ENCODE data around the gene GEMIN8. TPM values are rescaled to one million over a fixed set of nuclear protein-coding genes. Genes with fewer than 3 reads are reported as not detected.

GEMIN8 gene
- total and polyA plus RNA-seq, 2 donors from 2014 or later = 25.4 to 30.0 TPM

GRCh38 chrX:13985697-13986435 lies 43.8 kb downstream of the GEMIN8 start:
- Histone ChIP-seq H3K36me3 (ENCODE audit: control insufficient read depth in 2 of 3, insufficient read depth in 3 of 3, low read length in 3 of 3) (no peaks in the 10 kb centered on the region), H3K4me3 (ENCODE audit: low read length in 3 of 3) (no peak overlapping the region), H3K27ac (ENCODE audit: low read depth in 2 of 2, low read length in 2 of 2) (no peak overlapping the region), H3K27me3 (ENCODE audit: control insufficient read depth, insufficient read depth, low read length) (peaks cover 3% of the 10 kb centered on the region), H3K9ac (ENCODE audit: low read length in 3 of 3) (no peak overlapping the region), H3K9me3 (ENCODE audit: control insufficient read depth in 2 of 3, insufficient read depth in 1 of 3, low read length in 3 of 3) (no peaks in the 10 kb centered on the region), H3K4me1 (ENCODE audit: control insufficient read depth in 2 of 3, insufficient read depth in 2 of 3, low read depth in 1 of 3, low read length in 3 of 3) (no peaks in the 10 kb centered on the region)
- TF ChIP-seq CTCF (IDR thresholded peaks at IDR 0.05; ENCODE audit: borderline replicate concordance, extremely low read depth, insufficient read depth) = no peak
- FAIRE-seq = peak; percentile 13
- no peak for DNase-seq
- intact Hi-C loops (cut with DNase I) = no loop called here

DNA sequence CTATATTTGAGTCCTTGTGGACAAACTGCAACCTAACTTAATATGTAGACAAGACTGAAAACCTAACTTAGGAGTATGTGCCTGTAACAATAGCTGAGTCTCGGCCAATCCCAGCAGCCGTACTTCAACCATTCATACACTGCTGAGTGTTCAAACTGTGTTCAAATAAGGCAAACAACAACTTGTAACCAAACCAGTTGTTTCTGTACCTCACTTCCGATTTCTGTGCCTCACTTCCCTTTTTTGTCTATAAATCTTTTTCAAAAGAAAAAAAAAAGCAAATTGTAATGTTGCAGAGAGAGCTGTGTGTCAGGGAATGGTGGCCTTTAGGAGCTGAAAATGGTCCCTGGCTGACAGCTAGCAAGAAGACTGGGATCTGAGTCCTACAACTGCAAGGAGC lies 46.0 kb downstream of the GEMIN8 start:
- no peaks in the 10 kb centered on the region for H3K9me3 ChIP-seq (ENCODE audit: control insufficient read depth in 2 of 3, insufficient read depth in 1 of 3, low read length in 3 of 3)
- no peak overlapping the region for H3K9ac ChIP-seq (ENCODE audit: low read length in 3 of 3)
- H3K4me1 ChIP-seq (ENCODE audit: control insufficient read depth in 2 of 3, insufficient read depth in 2 of 3, low read depth in 1 of 3, low read length in 3 of 3) = no peaks in the 10 kb centered on the region
- peaks cover 3% of the 10 kb centered on the region for H3K27me3 ChIP-seq (ENCODE audit: control insufficient read depth, insufficient read depth, low read length)
- H3K27ac ChIP-seq (ENCODE audit: low read depth in 2 of 2, low read length in 2 of 2) = no peak overlapping the region
- DNase-seq (no peak), FAIRE-seq (no peak)
- intact Hi-C loops (cut with DNase I) = no loop called here
- H3K36me3 ChIP-seq (ENCODE audit: control insufficient read depth in 2 of 3, insufficient read depth in 3 of 3, low read length in 3 of 3) = no peaks in the 10 kb centered on the region
- no peak overlapping the region for H3K4me3 ChIP-seq (ENCODE audit: low read length in 3 of 3)
- TF ChIP-seq CTCF (IDR thresholded peaks at IDR 0.05; ENCODE audit: borderline replicate concordance, extremely low read depth, insufficient read depth) = no peak

DNA sequence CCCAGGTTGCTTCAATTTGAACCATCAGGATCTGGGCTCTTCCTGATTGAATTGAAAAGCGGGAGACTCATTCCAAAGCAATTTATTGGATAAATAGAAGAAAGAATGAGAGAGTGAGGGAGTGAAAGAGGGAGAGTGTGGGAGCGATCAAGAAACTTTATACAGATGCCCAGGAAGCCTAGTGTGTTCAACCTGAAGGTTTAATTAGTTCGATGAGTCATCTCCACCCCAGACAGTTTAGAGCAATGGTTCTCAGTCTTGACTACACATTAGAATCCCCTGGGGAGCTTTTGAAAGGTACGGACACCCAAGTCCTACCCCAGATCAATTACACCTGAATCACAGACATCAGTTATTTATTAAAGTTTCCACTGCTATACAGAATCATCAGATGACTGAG lies 61.5 kb downstream of the GEMIN8 start:
- no peak overlapping the region for H3K9ac ChIP-seq (ENCODE audit: low read length in 3 of 3)
- FAIRE-seq = no peak

More for the DNA sequence above, 61.5 kb downstream of the GEMIN8 start:
- no peak for TF ChIP-seq CTCF (IDR thresholded peaks at IDR 0.05; ENCODE audit: borderline replicate concordance, extremely low read depth, insufficient read depth)
- Histone ChIP-seq H3K36me3 (ENCODE audit: control insufficient read depth in 2 of 3, insufficient read depth in 3 of 3, low read length in 3 of 3) (no peaks in the 10 kb centered on the region), H3K27me3 (ENCODE audit: control insufficient read depth, insufficient read depth, low read length) (peaks cover 4% of the 10 kb centered on the region), H3K9me3 (ENCODE audit: control insufficient read depth in 2 of 3, insufficient read depth in 1 of 3, low read length in 3 of 3) (no peaks in the 10 kb centered on the region), H3K4me1 (ENCODE audit: control insufficient read depth in 2 of 3, insufficient read depth in 2 of 3, low read depth in 1 of 3, low read length in 3 of 3) (no peaks in the 10 kb centered on the region), H3K4me3 (ENCODE audit: low read length in 3 of 3) (no peak overlapping the region), H3K27ac (ENCODE audit: low read depth in 2 of 2, low read length in 2 of 2) (no peak overlapping the region)
- intact Hi-C loops (cut with DNase I) = no loop called here
- no peak for DNase-seq
